Ishikawa (cell line): Measurements from ENCODE around the gene COL27A1.

Source experiments
- CEBPB ChIP-seq: IDR thresholded peaks from 2 replicates; pipeline ENCODE4 v1.6.1; 2012
- CREB1 ChIP-seq: IDR thresholded peaks from 2 replicates; pipeline ENCODE4 v1.6.1; 2012; ENCODE audit warnings: low read depth
- EGR1 ChIP-seq: IDR thresholded peaks from 2 replicates; pipeline ENCODE4 v1.6.1; 2012
- EP300 ChIP-seq: IDR thresholded peaks from 2 replicates; pipeline ENCODE4 v1.6.1; 2012; ENCODE audit warnings: borderline replicate concordance
- FOXM1 ChIP-seq: IDR thresholded peaks from 2 replicates; pipeline ENCODE4 v1.6.1; 2012; ENCODE audit warnings: low read depth, borderline replicate concordance
- NFIC ChIP-seq: IDR thresholded peaks from 2 replicates; pipeline ENCODE4 v1.6.1; 2012
- RAD21 ChIP-seq: IDR thresholded peaks from 2 replicates; pipeline ENCODE4 v1.6.1; 2012; ENCODE audit warnings: low read depth
- TAF1 ChIP-seq: IDR thresholded peaks from 2 replicates; pipeline ENCODE4 v1.6.1; 2012; ENCODE audit warnings: low read depth, mild to moderate bottlenecking
- TCF12 ChIP-seq: IDR thresholded peaks from 2 replicates; pipeline ENCODE4 v1.6.1; 2012; ENCODE audit warnings: low read depth
- TEAD4 ChIP-seq: IDR thresholded peaks from 2 replicates; pipeline ENCODE4 v1.6.1; 2012
- YY1 ChIP-seq: IDR thresholded peaks from 2 replicates; pipeline ENCODE4 v1.6.1; 2012; ENCODE audit warnings: low read depth
- ZBTB7A ChIP-seq: IDR thresholded peaks from 2 replicates; pipeline ENCODE4 v1.6.1; 2012; ENCODE audit warnings: low read depth
- TF ChIP-seq, protein P1 (sequence below): IDR thresholded peaks from 2 replicates; pipeline ENCODE4 v1.6.1; 2012
- TF ChIP-seq, protein P2 (sequence below): IDR thresholded peaks from 2 replicates; pipeline ENCODE4 v1.6.1; 2012; ENCODE audit warnings: low read depth, mild to moderate bottlenecking
- TF ChIP-seq, protein P3 (sequence below): IDR thresholded peaks from 2 replicates; pipeline ENCODE4 v1.6.1; 2012

The COL27A1 gene

DNA sequence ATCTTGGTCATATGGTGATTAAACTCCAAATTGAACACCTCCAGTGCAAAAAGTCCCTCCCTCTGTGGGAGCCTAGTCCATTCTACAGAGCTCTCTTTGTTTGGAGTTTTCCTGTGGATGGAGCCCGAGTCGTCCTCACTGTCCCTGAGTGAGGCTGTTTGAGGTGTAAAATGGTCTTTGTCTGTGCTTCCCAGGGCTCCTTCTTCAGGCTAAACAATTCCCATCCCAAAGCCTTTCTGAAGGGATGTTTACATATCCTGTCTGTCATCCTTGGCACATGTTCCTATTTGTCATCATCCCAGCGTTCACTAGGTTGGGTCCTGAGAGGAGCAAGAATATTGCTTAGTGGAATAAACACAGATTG is 68.9 kb downstream of the COL27A1 start:
- TF ChIP-seq TEAD4 (no peak), CREB1 (no peak), NFIC (no peak), CEBPB (no peak), EP300 (no peak), ZBTB7A (no peak), EGR1 (no peak), RAD21 (no peak), YY1 (no peak), TCF12 (no peak), TAF1 (no peak), FOXM1 (no peak)
- TF ChIP-seq, protein P1, sequence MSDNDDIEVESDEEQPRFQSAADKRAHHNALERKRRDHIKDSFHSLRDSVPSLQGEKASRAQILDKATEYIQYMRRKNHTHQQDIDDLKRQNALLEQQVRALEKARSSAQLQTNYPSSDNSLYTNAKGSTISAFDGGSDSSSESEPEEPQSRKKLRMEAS = no peak
- TF ChIP-seq, protein P2, sequence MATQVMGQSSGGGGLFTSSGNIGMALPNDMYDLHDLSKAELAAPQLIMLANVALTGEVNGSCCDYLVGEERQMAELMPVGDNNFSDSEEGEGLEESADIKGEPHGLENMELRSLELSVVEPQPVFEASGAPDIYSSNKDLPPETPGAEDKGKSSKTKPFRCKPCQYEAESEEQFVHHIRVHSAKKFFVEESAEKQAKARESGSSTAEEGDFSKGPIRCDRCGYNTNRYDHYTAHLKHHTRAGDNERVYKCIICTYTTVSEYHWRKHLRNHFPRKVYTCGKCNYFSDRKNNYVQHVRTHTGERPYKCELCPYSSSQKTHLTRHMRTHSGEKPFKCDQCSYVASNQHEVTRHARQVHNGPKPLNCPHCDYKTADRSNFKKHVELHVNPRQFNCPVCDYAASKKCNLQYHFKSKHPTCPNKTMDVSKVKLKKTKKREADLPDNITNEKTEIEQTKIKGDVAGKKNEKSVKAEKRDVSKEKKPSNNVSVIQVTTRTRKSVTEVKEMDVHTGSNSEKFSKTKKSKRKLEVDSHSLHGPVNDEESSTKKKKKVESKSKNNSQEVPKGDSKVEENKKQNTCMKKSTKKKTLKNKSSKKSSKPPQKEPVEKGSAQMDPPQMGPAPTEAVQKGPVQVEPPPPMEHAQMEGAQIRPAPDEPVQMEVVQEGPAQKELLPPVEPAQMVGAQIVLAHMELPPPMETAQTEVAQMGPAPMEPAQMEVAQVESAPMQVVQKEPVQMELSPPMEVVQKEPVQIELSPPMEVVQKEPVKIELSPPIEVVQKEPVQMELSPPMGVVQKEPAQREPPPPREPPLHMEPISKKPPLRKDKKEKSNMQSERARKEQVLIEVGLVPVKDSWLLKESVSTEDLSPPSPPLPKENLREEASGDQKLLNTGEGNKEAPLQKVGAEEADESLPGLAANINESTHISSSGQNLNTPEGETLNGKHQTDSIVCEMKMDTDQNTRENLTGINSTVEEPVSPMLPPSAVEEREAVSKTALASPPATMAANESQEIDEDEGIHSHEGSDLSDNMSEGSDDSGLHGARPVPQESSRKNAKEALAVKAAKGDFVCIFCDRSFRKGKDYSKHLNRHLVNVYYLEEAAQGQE = no peak
- TF ChIP-seq, protein P3, sequence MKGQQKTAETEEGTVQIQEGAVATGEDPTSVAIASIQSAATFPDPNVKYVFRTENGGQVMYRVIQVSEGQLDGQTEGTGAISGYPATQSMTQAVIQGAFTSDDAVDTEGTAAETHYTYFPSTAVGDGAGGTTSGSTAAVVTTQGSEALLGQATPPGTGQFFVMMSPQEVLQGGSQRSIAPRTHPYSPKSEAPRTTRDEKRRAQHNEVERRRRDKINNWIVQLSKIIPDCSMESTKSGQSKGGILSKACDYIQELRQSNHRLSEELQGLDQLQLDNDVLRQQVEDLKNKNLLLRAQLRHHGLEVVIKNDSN = no peak

DNA sequence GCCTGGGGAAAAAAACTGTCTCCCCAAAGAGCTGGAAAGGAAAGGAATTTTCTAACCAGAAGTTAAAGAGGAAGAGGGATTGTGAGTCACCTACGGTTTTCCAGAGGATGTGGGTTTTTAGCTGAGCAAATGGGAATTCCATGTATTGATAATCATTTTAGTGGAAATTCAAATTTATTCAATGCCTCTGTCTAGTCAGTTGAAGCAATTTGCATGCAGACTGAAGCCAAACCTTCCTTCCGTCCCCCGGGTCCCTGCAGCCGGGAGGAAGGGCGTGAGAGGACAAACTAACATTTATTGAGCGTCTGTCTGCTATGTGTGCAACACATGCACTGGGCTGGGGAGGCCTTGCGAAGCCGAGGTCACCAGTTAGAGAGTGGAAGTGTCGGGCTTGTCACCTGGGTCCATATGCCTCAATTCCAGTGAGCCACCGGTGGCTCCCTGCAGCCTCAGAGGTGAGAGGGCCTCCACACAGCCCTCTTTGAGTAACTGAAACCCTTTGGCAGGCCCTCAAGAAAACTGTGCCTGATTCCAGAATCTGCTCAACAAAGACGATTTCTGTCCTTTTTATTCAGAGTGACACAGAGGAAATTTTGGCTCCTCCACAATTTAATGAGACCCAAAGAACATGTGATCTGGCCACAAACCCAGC is 70.3 kb downstream of the COL27A1 start:
- TF ChIP-seq CREB1 = no peak
- TF ChIP-seq EGR1 = no peak
- TF ChIP-seq CEBPB = no peak
- no peak for TF ChIP-seq EP300
- TF ChIP-seq, protein P2 = no peak
- TF ChIP-seq, protein P1 = no peak
- TF ChIP-seq YY1 = no peak
- no peak for TF ChIP-seq FOXM1
- no peak for TF ChIP-seq TEAD4
- no peak for TF ChIP-seq RAD21
- no peak for TF ChIP-seq TCF12
- TF ChIP-seq, protein P3 = no peak
- no peak for TF ChIP-seq NFIC

DNA sequence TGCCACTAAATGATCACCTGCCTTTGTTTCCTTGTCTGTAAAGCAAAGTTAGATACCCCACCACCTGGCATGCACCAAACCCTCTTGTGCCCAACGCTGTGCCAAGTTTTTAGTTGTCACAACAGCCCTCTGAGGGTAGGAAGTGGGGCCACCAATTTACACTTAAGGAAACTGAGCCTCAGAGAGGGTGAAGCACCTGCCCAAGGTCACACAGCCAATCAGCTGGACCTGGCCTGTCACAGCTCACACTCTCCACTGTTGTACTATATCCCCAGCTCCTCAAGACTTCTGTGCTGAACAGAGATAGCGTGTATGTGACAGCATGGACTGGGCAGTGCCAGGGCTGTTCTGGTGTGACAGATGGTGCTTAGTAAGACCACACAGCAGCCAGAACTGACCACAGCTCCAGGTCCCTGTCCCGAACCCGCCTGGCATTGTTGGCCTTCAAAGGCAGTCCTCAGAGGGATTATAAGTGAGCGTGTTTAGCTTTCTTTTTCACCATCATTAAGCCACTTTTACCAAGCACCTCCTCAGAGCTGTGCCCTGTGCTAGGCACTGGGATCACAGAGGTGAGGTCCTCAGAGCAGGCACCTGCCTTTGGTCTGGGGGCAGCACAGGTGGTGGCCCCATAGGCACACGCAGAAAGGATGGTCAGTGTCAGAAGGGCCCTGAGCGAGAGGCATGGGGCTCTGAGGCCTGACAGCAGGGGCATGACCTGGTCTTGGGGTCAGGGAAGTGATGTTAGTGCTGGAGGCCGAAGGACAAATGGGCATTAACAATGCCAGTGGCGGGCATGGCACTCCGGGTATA is 71.1 kb downstream of the COL27A1 start:
- TF ChIP-seq EP300 = no peak
- TF ChIP-seq TEAD4 = no peak
- no peak for TF ChIP-seq CEBPB
- TF ChIP-seq, protein P1 = no peak
- TF ChIP-seq, protein P3 = no peak
- no peak for TF ChIP-seq YY1
- TF ChIP-seq TCF12 = no peak
- no peak for TF ChIP-seq NFIC
- TF ChIP-seq FOXM1 = no peak

DNA sequence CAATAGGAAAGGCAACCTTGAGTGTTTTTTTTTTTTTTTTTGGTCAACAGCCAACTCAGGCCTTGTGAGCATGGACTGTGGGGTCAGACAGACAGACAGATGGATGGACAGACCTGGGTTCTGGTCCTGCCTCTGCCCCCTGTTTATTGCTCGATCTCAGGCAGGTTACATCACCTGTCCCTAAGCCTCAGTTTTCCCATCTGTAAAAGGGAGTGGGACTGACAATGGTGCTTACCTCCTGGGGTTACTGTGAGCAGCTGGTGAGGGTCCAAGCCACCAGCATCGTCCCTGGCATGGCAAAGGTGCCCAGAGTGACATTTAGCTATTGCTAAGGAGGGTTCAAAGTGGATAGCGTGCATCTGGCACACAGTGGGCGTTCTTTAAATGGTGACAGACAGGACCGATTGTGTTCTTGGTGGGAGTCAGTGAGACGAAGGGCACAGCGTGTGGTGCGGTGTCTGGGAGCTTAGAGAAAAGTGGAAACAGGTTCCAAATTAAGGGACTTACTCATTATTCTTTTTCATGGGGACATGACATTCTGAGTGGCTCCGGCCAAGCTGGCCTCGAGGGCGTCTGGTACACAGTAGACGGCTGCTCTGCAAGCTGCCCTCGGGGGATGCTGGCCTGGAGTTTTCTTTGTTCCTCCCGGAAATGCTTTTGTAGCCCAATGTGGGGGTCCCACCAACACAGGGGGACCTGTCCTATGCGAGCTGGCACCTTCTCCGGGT is 72.1 kb downstream of the COL27A1 start:
- TF ChIP-seq RAD21 = no peak
- TF ChIP-seq, protein P3 = no peak
- TF ChIP-seq, protein P2 = no peak
